Kidney (tissue), 14 donors: ENCODE results near the gene HOXA4. TPM values are rescaled to one million over a fixed set of nuclear protein-coding genes. Genes with fewer than 3 reads are reported as not detected.
A peak's percentile ranks its signal among the peaks of the same experiment; 100 is the strongest.

Experiments used
- DNase-seq, 5 donors: peaks; one replicate each; pipeline ENCODE4 v3.0.0-alpha.2; 2013 to 2020
- FAIRE-seq: peaks from 2 replicates; lab custom pipeline; 2012; peaks lifted over from hg19 to GRCh38; lab: Jason Lieb, UNC
- H3K27ac ChIP-seq, 2 donors: one replicate each; pipeline ENCODE4 v1.7.0; 2013; ENCODE audit warnings: low read depth in 2 of 2, low read length in 2 of 2, inconsistent platforms in 1 of 2
- H3K27me3 ChIP-seq: one replicate; pipeline ENCODE4 v1.7.1; 2013; ENCODE audit warnings: low read length, inconsistent platforms; ENCODE audit not compliant: control insufficient read depth, insufficient read depth
- H3K36me3 ChIP-seq, 3 donors: one replicate each; pipeline versions ENCODE4 v1.7.0 to v1.7.1; 2013; ENCODE audit warnings: low read length in 3 of 3, control low read depth in 1 of 3, inconsistent platforms in 1 of 3; ENCODE audit not compliant: insufficient read depth in 3 of 3, control insufficient read depth in 2 of 3
- H3K4me1 ChIP-seq, 3 donors: one replicate each; pipeline versions ENCODE4 v1.7.0 to v1.7.1; 2013; ENCODE audit warnings: low read length in 3 of 3, inconsistent platforms in 1 of 3, low read depth in 1 of 3; ENCODE audit not compliant: control insufficient read depth in 2 of 3, insufficient read depth in 2 of 3
- H3K4me3 ChIP-seq, 3 donors: one replicate each; pipeline versions ENCODE4 v1.7.0 to v1.8.1; 2013; ENCODE audit warnings: low read length in 3 of 3, control low read depth in 1 of 3, inconsistent platforms in 1 of 3
- H3K9ac ChIP-seq, 3 donors: one replicate each; pipeline versions ENCODE4 v1.7.0 to v1.7.1; 2013; ENCODE audit warnings: low read length in 3 of 3, control low read depth in 1 of 3, inconsistent platforms in 1 of 3
- H3K9me3 ChIP-seq, 3 donors: one replicate each; pipeline versions ENCODE4 v1.7.0 to v1.7.1; 2013; ENCODE audit warnings: low read length in 3 of 3, control low read depth in 1 of 3, inconsistent platforms in 1 of 3; ENCODE audit not compliant: control insufficient read depth in 2 of 3, insufficient read depth in 1 of 3
- CTCF ChIP-seq: IDR thresholded peaks from 3 replicates; pipeline ENCODE4 v1.5.1; 2012; ENCODE audit warnings: mild to moderate bottlenecking, moderate library complexity, borderline replicate concordance; ENCODE audit not compliant: insufficient read depth; ENCODE audit errors: extremely low read depth
- intact Hi-C: fragments of 100-400 bp; cut with DNase I; formaldehyde crosslinking; loops from one replicate; pipeline ENCODE4 v1.11.1; 2022
- polyA plus RNA-seq: library from polyadenylated mRNA; stranded (reverse); fragments of 350-450 nt; fragmentation: Illumina TruSeq; extraction: RNeasy Lipid Tissue Mini Kit (QIAGEN cat#74804); gene quantifications from one replicate; pipeline ENCODE4 v1.2.3, GENCODE V29; 2014; ENCODE audit warnings: low read depth, low replicate concordance; ENCODE audit not compliant: insufficient read depth
- total RNA-seq: library from RNA; stranded (reverse); fragmentation: NEBNext Ultra II Directional; extraction: Animal tissue kit (Norgen Biotek cat#: 25700); gene quantifications from one replicate; pipeline ENCODE4 v1.2.1, GENCODE V29; 2021
- donor health status: control.
- donor health status: control.
- donor health status: control.
- donor health status: control.
- donor health status: control.
- donor health status: DM: yes; HTN: yes; CAD: no.
- donor health status: Normal renal cell carcinoma (clear cell type).

Gene HOXA4
- total and polyA plus RNA-seq, 2 donors from 2014 or later = 11.2 to 13.0 TPM

- FAIRE-seq (no peak), DNase-seq (peak; percentile 79 to 97 (median 87))
- TF ChIP-seq CTCF = no peak
- Histone ChIP-seq H3K4me3 (peak overlapping the region; percentile 86 to 97 (median 91)), H3K27ac (peak overlapping the region; percentile 94 to 96), H3K9ac (peak overlapping the region; percentile 57 to 95 (median 72)), H3K4me1 (peaks cover 0 to 2% (median 0%) of the 10 kb centered on the region in 3 donors), H3K27me3 (no peaks in the 10 kb centered on the region), H3K36me3 (peaks cover 0 to 9% (median 5%) of the 10 kb centered on the region in 3 donors), H3K9me3 (no peaks in the 10 kb centered on the region)
- intact Hi-C loops = no loop called here
These were observed 35.5 kb upstream of the HOXA4 start for GRCh38 chr7:27165996-27166530.

- TF ChIP-seq CTCF = no peak
- H3K27ac ChIP-seq = peak within 1 kb of the TSS; percentile 94 to 96
- peaks cover 0 to 4% (median 0%) of the 10 kb centered on the region in 3 donors for H3K4me1 ChIP-seq
- intact Hi-C loops = no loop called here
- H3K36me3 ChIP-seq = peaks cover 0 to 9% (median 5%) of the 10 kb centered on the region in 3 donors
- no peaks in the 10 kb centered on the region for H3K9me3 ChIP-seq
- peak within 1 kb of the TSS; percentile 88 to 95 (median 94) for H3K9ac ChIP-seq
- FAIRE-seq (no peak), DNase-seq (peak; percentile 94 to 98 (median 96))
- H3K27me3 ChIP-seq = no peaks in the 10 kb centered on the region
- peak within 1 kb of the TSS; percentile 86 to 97 (median 91) for H3K4me3 ChIP-seq
These were observed 34.8 kb upstream of the HOXA4 start, which contains the start of gene HOXA9 for GRCh38 chr7:27165089-27165995. Gene HOXA9, minus strand, starts transcription at chr7:27165537. Its CDS starts 80 bp downstream, at chr7:27165457.

GRCh38 chr7:27164367-27165088 lies 34.0 kb upstream of the HOXA4 start:
- Histone ChIP-seq H3K9ac (peak overlapping the region; percentile 88 to 95 (median 94)), H3K4me1 (peaks cover 0 to 4% (median 0%) of the 10 kb centered on the region in 3 donors), H3K36me3 (peaks cover 0 to 9% (median 5%) of the 10 kb centered on the region in 3 donors), H3K27ac (peak overlapping the region; percentile 94 to 96), H3K9me3 (no peaks in the 10 kb centered on the region), H3K4me3 (peak overlapping the region; percentile 86 to 97 (median 91)), H3K27me3 (no peaks in the 10 kb centered on the region)
- no peak for FAIRE-seq
- peak in 2 of 5 donors; percentile 57 to 84 for DNase-seq
- intact Hi-C loops = no loop called here
- TF ChIP-seq CTCF = no peak
